H9 (cell line): ENCODE data around the gene ZNF205. TPM values are rescaled to one million over a fixed set of nuclear protein-coding genes. Genes with fewer than 3 reads are reported as not detected.

Experiments
- DNase-seq: peaks from one replicate; pipeline ENCODE4 v3.0.0-alpha.2; 2017
- H2AFZ ChIP-seq: one replicate; pipeline ENCODE4 v1.6.1; 2013; ENCODE audit warnings: mild to moderate bottlenecking, low read length, control low read depth, moderate library complexity
- H2AK5ac ChIP-seq: 2 replicates; pipeline ENCODE4 v1.6.1; 2013; ENCODE audit warnings: low read length, control low read depth, mixed read lengths; ENCODE audit not compliant: insufficient read length
- H2BK120ac ChIP-seq: one replicate; pipeline ENCODE4 v1.6.1; 2013; ENCODE audit warnings: low read depth, mild to moderate bottlenecking, low read length, control low read depth, inconsistent platforms; ENCODE audit not compliant: poor library complexity, severe bottlenecking
- H2BK12ac ChIP-seq: 2 replicates; pipeline ENCODE4 v1.6.1; 2013; ENCODE audit warnings: low read length, control low read depth, mixed read lengths, low read depth; ENCODE audit not compliant: insufficient read length
- H2BK15ac ChIP-seq: 2 replicates; pipeline ENCODE4 v1.6.1; 2013; ENCODE audit warnings: low read depth, low read length, control low read depth
- H2BK20ac ChIP-seq: one replicate; pipeline ENCODE4 v1.6.1; 2013; ENCODE audit warnings: low read depth, mild to moderate bottlenecking, low read length, control low read depth, inconsistent platforms; ENCODE audit not compliant: poor library complexity, severe bottlenecking
- H2BK5ac ChIP-seq: 2 replicates; pipeline ENCODE4 v1.6.1; 2013; ENCODE audit warnings: low read length, control low read depth, mixed read lengths; ENCODE audit not compliant: insufficient read length
- H3K14ac ChIP-seq: 2 replicates; pipeline ENCODE4 v1.6.1; 2013; ENCODE audit warnings: low read length, control low read depth; ENCODE audit not compliant: insufficient read depth
- H3K18ac ChIP-seq: 2 replicates; pipeline ENCODE4 v1.6.1; 2013; ENCODE audit warnings: low read depth, mild to moderate bottlenecking, mixed read lengths, low read length, control low read depth; ENCODE audit not compliant: insufficient read length
- H3K23ac ChIP-seq: 2 replicates; pipeline ENCODE4 v1.6.1; 2013; ENCODE audit warnings: low read length, control low read depth, mixed read lengths, low read depth; ENCODE audit not compliant: insufficient read length
- H3K23me2 ChIP-seq: 2 replicates; pipeline ENCODE4 v1.6.1; 2013; ENCODE audit warnings: low read depth, mild to moderate bottlenecking, mixed read lengths, low read length, control low read depth; ENCODE audit not compliant: insufficient read length, poor library complexity, severe bottlenecking
- H3K27ac ChIP-seq: 2 replicates; pipeline ENCODE4 v1.5.1; 2013; ENCODE audit warnings: low read length, control low read depth, mixed read lengths, low read depth; ENCODE audit not compliant: insufficient read length
- H3K27me3 ChIP-seq: 2 replicates; pipeline ENCODE4 v1.6.1; 2013; ENCODE audit warnings: low read length, control low read depth, inconsistent platforms; ENCODE audit not compliant: insufficient read depth
- H3K4ac ChIP-seq: 2 replicates; pipeline ENCODE4 v1.6.1; 2013; ENCODE audit warnings: low read depth, mild to moderate bottlenecking, control low read depth, inconsistent platforms, low read length, moderate library complexity
- H3K4me1 ChIP-seq: 2 replicates; pipeline ENCODE4 v1.6.1; 2013; ENCODE audit warnings: low read length, control low read depth, inconsistent platforms; ENCODE audit not compliant: insufficient read depth
- H3K4me2 ChIP-seq: 2 replicates; pipeline ENCODE4 v1.6.1; 2013; ENCODE audit warnings: low read length, control low read depth, mixed read lengths; ENCODE audit not compliant: insufficient read length, insufficient read depth
- H3K56ac ChIP-seq: 2 replicates; pipeline ENCODE4 v1.6.1; 2013; ENCODE audit warnings: low read depth, mild to moderate bottlenecking, mixed read lengths, low read length, control low read depth; ENCODE audit not compliant: insufficient read length
- H3K79me1 ChIP-seq: 2 replicates; pipeline ENCODE4 v1.6.1; 2013; ENCODE audit warnings: low read depth, mild to moderate bottlenecking, moderate library complexity, low read length, control low read depth, inconsistent platforms; ENCODE audit not compliant: insufficient read depth, poor library complexity, severe bottlenecking
- H3K79me2 ChIP-seq: 2 replicates; pipeline ENCODE4 v1.6.1; 2013; ENCODE audit warnings: low read length, control low read depth, inconsistent platforms; ENCODE audit not compliant: insufficient read depth
- H3K9ac ChIP-seq: 2 replicates; pipeline ENCODE4 v1.6.1; 2013; ENCODE audit warnings: low read length, control low read depth, mixed read lengths; ENCODE audit not compliant: insufficient read length; ENCODE audit errors: extremely low read depth
- H3K9me3 ChIP-seq: one replicate; pipeline ENCODE4 v1.6.1; 2013; ENCODE audit warnings: low read depth, low read length, inconsistent platforms; ENCODE audit not compliant: control insufficient read depth
- H3T11ph ChIP-seq: one replicate; pipeline ENCODE4 v1.6.1; 2013; ENCODE audit warnings: mild to moderate bottlenecking, low read length, control low read depth, inconsistent platforms
- H4K20me1 ChIP-seq: one replicate; pipeline ENCODE4 v1.6.1; 2013; ENCODE audit not compliant: control insufficient read depth, insufficient read length, insufficient read depth
- H4K5ac ChIP-seq: 2 replicates; pipeline ENCODE4 v1.6.1; 2013; ENCODE audit warnings: low read depth, mild to moderate bottlenecking, mixed read lengths, low read length, control low read depth; ENCODE audit not compliant: insufficient read length
- H4K8ac ChIP-seq: replicated peaks from 2 replicates; pipeline ENCODE4 v1.6.1; 2013; ENCODE audit warnings: low read length, control low read depth, mixed read lengths, low read depth; ENCODE audit not compliant: insufficient read length
- H4K91ac ChIP-seq: 2 replicates; pipeline ENCODE4 v1.6.1; 2013; ENCODE audit warnings: low read depth, mild to moderate bottlenecking, moderate library complexity, mixed read lengths, low read length, control low read depth; ENCODE audit not compliant: insufficient read length
- H3K27ac Mint-ChIP-seq, 3 experiments: 2 replicates in 2 of 3; 3 replicates in 1 of 3; pipeline ENCODE4 v1.8.0; 2020 to 2021; ENCODE audit warnings: mixed read lengths in 3 of 3, mild to moderate bottlenecking in 1 of 3, moderate library complexity in 1 of 3
- H3K27me3 Mint-ChIP-seq: 2 replicates; pipeline ENCODE4 v1.8.0; 2021; ENCODE audit warnings: low read depth, mild to moderate bottlenecking, moderate library complexity, mixed read lengths
- H3K36me3 Mint-ChIP-seq, 3 experiments: 2 replicates in 2 of 3; 3 replicates in 1 of 3; pipeline ENCODE4 v1.8.0; 2020 to 2021; ENCODE audit warnings: low read depth in 3 of 3, mixed read lengths in 3 of 3; ENCODE audit not compliant: insufficient read depth in 1 of 3
- H3K4me1 Mint-ChIP-seq, 2 experiments: 2 replicates each; pipeline ENCODE4 v1.8.0; 2020; ENCODE audit warnings: mixed read lengths in 2 of 2
- H3K4me3 Mint-ChIP-seq, 2 experiments: 2 replicates in 1 of 2; 3 replicates in 1 of 2; pipeline ENCODE4 v1.8.0; 2020 to 2021; ENCODE audit warnings: mild to moderate bottlenecking in 2 of 2, mixed read lengths in 2 of 2, moderate library complexity in 1 of 2
- H3K9me3 Mint-ChIP-seq, 2 experiments: 2 replicates in 1 of 2; 3 replicates in 1 of 2; pipeline ENCODE4 v1.8.0; 2020; ENCODE audit warnings: mild to moderate bottlenecking in 2 of 2, mixed read lengths in 2 of 2, moderate library complexity in 1 of 2
- WGBS: extraction: QIAGEN DNeasy Blood & Tissue Kit; methylation state at CpG from one replicate; pipeline ENCODE4 v1.1.7; 2013; ENCODE audit warnings: missing lambda C conversion rate, low lambda C conversion rate, mixed read lengths; ENCODE audit not compliant: insufficient read length; ENCODE audit errors: extremely low coverage; 5-methylcytosine and 5-hydroxymethylcytosine counted together
- total RNA-seq: library from RNA; stranded (reverse); gene quantifications from 2 replicates; pipeline ENCODE4 v1.2.1, GENCODE V29; 2021
- TF ChIP-seq, protein P1 (sequence below): fragments of 200-600 bp; sonication (generic); conservative IDR thresholded peaks from 3 replicates; pipeline ENCODE4 v1.8.0; 2021; ENCODE audit warnings: antibody characterized with exemption, mild to moderate bottlenecking

The ZNF205 gene
- total RNA-seq, 1 experiment from 2014 or later = 16.8 TPM

DNA sequence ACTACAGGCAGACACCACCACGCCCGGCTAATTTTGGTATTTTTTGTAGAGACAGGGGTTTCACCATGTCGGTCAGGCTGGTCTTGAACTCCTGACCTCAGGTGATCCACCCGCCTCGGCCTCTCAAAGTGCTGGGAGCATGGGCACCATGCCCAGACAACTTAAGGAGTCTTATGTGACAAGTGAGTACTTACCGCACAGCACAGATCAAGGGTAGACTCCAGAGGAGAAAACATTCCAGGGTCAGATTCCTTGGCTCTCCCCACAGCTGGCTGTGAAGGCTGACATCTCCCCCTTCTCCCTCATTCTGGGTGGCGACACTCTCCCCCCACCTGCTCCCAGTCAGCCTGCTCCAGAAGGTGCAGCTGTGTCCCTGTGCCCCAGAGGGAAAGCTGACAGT lies 23.9 kb upstream of the ZNF205 start:
- peaks cover 37 to 74% (median 41%) of the 10 kb centered on the region in 3 experiments; a peak in 6 of 7 replicates for H3K36me3 Mint-ChIP-seq
- TF ChIP-seq, protein P1, sequence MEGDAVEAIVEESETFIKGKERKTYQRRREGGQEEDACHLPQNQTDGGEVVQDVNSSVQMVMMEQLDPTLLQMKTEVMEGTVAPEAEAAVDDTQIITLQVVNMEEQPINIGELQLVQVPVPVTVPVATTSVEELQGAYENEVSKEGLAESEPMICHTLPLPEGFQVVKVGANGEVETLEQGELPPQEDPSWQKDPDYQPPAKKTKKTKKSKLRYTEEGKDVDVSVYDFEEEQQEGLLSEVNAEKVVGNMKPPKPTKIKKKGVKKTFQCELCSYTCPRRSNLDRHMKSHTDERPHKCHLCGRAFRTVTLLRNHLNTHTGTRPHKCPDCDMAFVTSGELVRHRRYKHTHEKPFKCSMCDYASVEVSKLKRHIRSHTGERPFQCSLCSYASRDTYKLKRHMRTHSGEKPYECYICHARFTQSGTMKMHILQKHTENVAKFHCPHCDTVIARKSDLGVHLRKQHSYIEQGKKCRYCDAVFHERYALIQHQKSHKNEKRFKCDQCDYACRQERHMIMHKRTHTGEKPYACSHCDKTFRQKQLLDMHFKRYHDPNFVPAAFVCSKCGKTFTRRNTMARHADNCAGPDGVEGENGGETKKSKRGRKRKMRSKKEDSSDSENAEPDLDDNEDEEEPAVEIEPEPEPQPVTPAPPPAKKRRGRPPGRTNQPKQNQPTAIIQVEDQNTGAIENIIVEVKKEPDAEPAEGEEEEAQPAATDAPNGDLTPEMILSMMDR = no peak
- peak overlapping the region in 1 of 2 experiments; percentile 55; a peak in 2 of 5 replicates for H3K4me3 Mint-ChIP-seq
- H3K56ac ChIP-seq = no peak overlapping the region
- H3K23ac ChIP-seq = no peak overlapping the region
- no peak overlapping the region for H2BK15ac ChIP-seq
- no peak overlapping the region for H3K27ac ChIP-seq
- peaks cover 10 to 17% of the 10 kb centered on the region in 2 experiments for H3K4me1 Mint-ChIP-seq
- H3K27me3 Mint-ChIP-seq = no peaks in the 10 kb centered on the region; the same call in 1 of the 2 replicates
- no peak overlapping the region for H3K9ac ChIP-seq
- H3K9me3 ChIP-seq = no peaks in the 10 kb centered on the region
- WGBS = no CpG with 5 or more reads among the region's 7 CpGs
- no peaks in the 10 kb centered on the region for H3K27me3 ChIP-seq
- no peak overlapping the region for H3K14ac ChIP-seq
- no peak overlapping the region for H3K18ac ChIP-seq
- H3K4me1 ChIP-seq = no peaks in the 10 kb centered on the region
- H2BK20ac ChIP-seq = no peak overlapping the region
- no peak overlapping the region for H2AFZ ChIP-seq
- no peaks in the 10 kb centered on the region for H3K9me3 Mint-ChIP-seq
- no peak for DNase-seq
- no peaks in the 10 kb centered on the region; the same call in 1 of the 2 replicates for H3K79me2 ChIP-seq
- no peak overlapping the region for H2BK12ac ChIP-seq
- no peak overlapping the region for H4K5ac ChIP-seq
- no peak overlapping the region for H3T11ph ChIP-seq
- H4K91ac ChIP-seq = no peak overlapping the region
- H4K8ac ChIP-seq = no peak overlapping the region
- H3K4ac ChIP-seq = no peak overlapping the region
- H2AK5ac ChIP-seq = no peak overlapping the region
- no peak overlapping the region for H2BK120ac ChIP-seq
- H3K23me2 ChIP-seq = no peaks in the 10 kb centered on the region
- H4K20me1 ChIP-seq = no peaks in the 10 kb centered on the region
- H3K79me1 ChIP-seq = peaks cover 6% of the 10 kb centered on the region
- no peak overlapping the region for H2BK5ac ChIP-seq
- H3K27ac Mint-ChIP-seq = peak overlapping the region in 2 of 3 experiments; percentile 85 to 93; a peak in 3 of 7 replicates
- no peak overlapping the region for H3K4me2 ChIP-seq
